Endodermal cell (in vitro differentiated cells): ENCODE data around the gene POU2AF1. TPM values are rescaled to one million over a fixed set of nuclear protein-coding genes. Genes with fewer than 3 reads are reported as not detected.

Experiments
- DNase-seq: peaks from one replicate; pipeline ENCODE4 v3.0.0-alpha.2; 2017
- H3K27ac ChIP-seq: 2 replicates; pipeline ENCODE4 v1.5.1; 2013; ENCODE audit warnings: mild to moderate bottlenecking, low read depth, low read length, moderate library complexity
- H3K27me3 ChIP-seq: 2 replicates; pipeline ENCODE4 v1.6.1; 2013; ENCODE audit warnings: mild to moderate bottlenecking, low read length, moderate library complexity; ENCODE audit not compliant: insufficient read depth, control insufficient read depth, poor library complexity, severe bottlenecking
- H3K36me3 ChIP-seq: 2 replicates; pipeline ENCODE4 v1.7.0; 2013; ENCODE audit warnings: mild to moderate bottlenecking, low read length, moderate library complexity; ENCODE audit not compliant: control insufficient read depth, insufficient read depth
- H3K4me1 ChIP-seq: one replicate; pipeline ENCODE4 v1.7.0; 2013; ENCODE audit warnings: low read length; ENCODE audit not compliant: control insufficient read depth, insufficient read depth
- H3K4me3 ChIP-seq: 2 replicates; pipeline ENCODE4 v1.5.1; 2013; ENCODE audit warnings: mild to moderate bottlenecking, low read length, moderate library complexity
- H3K9ac ChIP-seq: 2 replicates; pipeline ENCODE4 v1.6.1; 2013; ENCODE audit warnings: mild to moderate bottlenecking, low read length, moderate library complexity; ENCODE audit not compliant: poor library complexity, severe bottlenecking; ENCODE audit errors: extremely low read depth
- H3K9me3 ChIP-seq: 2 replicates; pipeline ENCODE4 v1.6.1; 2013; ENCODE audit warnings: mild to moderate bottlenecking, low read length, moderate library complexity; ENCODE audit not compliant: control insufficient read depth
- H3K27ac Mint-ChIP-seq: 2 replicates; pipeline ENCODE4 v1.8.0; 2020; ENCODE audit warnings: mixed read lengths
- H3K27me3 Mint-ChIP-seq: 2 replicates; pipeline ENCODE4 v1.8.0; 2021; ENCODE audit warnings: mild to moderate bottlenecking, mixed read lengths; ENCODE audit not compliant: insufficient read depth
- H3K36me3 Mint-ChIP-seq: 2 replicates; pipeline ENCODE4 v1.8.0; 2020; ENCODE audit warnings: low read depth, mixed read lengths
- H3K4me1 Mint-ChIP-seq: 2 replicates; pipeline ENCODE4 v1.8.0; 2020; ENCODE audit warnings: mixed read lengths
- H3K4me3 Mint-ChIP-seq: 2 replicates; pipeline ENCODE4 v1.8.0; 2020; ENCODE audit warnings: mild to moderate bottlenecking, moderate library complexity, mixed read lengths
- H3K9me3 Mint-ChIP-seq: 2 replicates; pipeline ENCODE4 v1.8.0; 2020; ENCODE audit warnings: mild to moderate bottlenecking, mixed read lengths
- CTCF ChIP-seq: fragments of 200-600 bp; sonication (generic); conservative IDR thresholded peaks from 2 replicates; pipeline ENCODE4 v1.5.0; 2021; ENCODE audit warnings: antibody characterized with exemption, mild to moderate bottlenecking
- WGBS, 2 experiments: methylation state at CpG; one replicate each; pipeline versions ENCODE4 v1.1.5 to v1.1.7; 2013; ENCODE audit warnings: missing lambda C conversion rate in 2 of 2, mixed read lengths in 1 of 2; ENCODE audit not compliant: insufficient coverage in 1 of 2, insufficient read length in 1 of 2; 5-methylcytosine and 5-hydroxymethylcytosine counted together
- total RNA-seq, 2 donors: library from RNA; stranded (reverse); fragmentation: NEBNext Ultra II Directional in 1 of 2; extraction: Animal tissue kit (Norgen Biotek cat#: 25700) in 1 of 2; gene quantifications; 2 replicates in 1 of 2; 3 replicates in 1 of 2; pipeline ENCODE4 v1.2.1, GENCODE V29; 2021

POU2AF1 gene
- total RNA-seq, 2 donors from 2014 or later: 0.46 to 0.77 TPM

GRCh38 chr11:111348147-111348546 lies 30.9 kb downstream of the POU2AF1 start:
- H3K4me3 ChIP-seq: no peak overlapping the region
- Mint-ChIP-seq H3K27ac (no peak overlapping the region), H3K36me3 (no peaks in the 10 kb centered on the region), H3K9me3 (no peaks in the 10 kb centered on the region), H3K4me1 (peaks cover 14% of the 10 kb centered on the region), H3K27me3 (peaks cover 62% of the 10 kb centered on the region), H3K4me3 (no peak overlapping the region)
- no peak for TF ChIP-seq CTCF
- H3K27ac ChIP-seq: no peak overlapping the region
- no peaks in the 10 kb centered on the region for H3K9me3 ChIP-seq
- H3K36me3 ChIP-seq: no peaks in the 10 kb centered on the region
- no peak for DNase-seq
- WGBS, 2 experiments: no CpG with 5 or more reads among the region's 3 CpGs
- H3K4me1 ChIP-seq: no peaks in the 10 kb centered on the region
- H3K9ac ChIP-seq: no peak overlapping the region
- H3K27me3 ChIP-seq: peaks cover 68% of the 10 kb centered on the region

- no peak overlapping the region for H3K27ac ChIP-seq
- Mint-ChIP-seq H3K36me3 (no peaks in the 10 kb centered on the region), H3K27me3 (peaks cover 59% of the 10 kb centered on the region)
Measured at GRCh38 chr11:111347723-111348115, 31.4 kb downstream of the POU2AF1 start.

GRCh38 chr11:111347002-111347722 lies 31.9 kb downstream of the POU2AF1 start:
- Histone ChIP-seq H3K4me3 (no peak overlapping the region), H3K4me1 (no peaks in the 10 kb centered on the region)

More at GRCh38 chr11:111347723-111348115, 31.4 kb downstream of the POU2AF1 start:
- Histone ChIP-seq H3K36me3 (no peaks in the 10 kb centered on the region), H3K9me3 (no peaks in the 10 kb centered on the region), H3K4me1 (no peaks in the 10 kb centered on the region), H3K4me3 (no peak overlapping the region), H3K9ac (no peak overlapping the region), H3K27me3 (peaks cover 68% of the 10 kb centered on the region)
- Mint-ChIP-seq H3K4me1 (peaks cover 14% of the 10 kb centered on the region), H3K4me3 (no peak overlapping the region), H3K9me3 (no peaks in the 10 kb centered on the region), H3K27ac (no peak overlapping the region)
- 95 to 100% methylated on average over 2 to 3 of the region's 3 CpGs for WGBS, 2 experiments
- DNase-seq: peak; percentile 8
- no peak for TF ChIP-seq CTCF

More at GRCh38 chr11:111347002-111347722, 31.9 kb downstream of the POU2AF1 start:
- 92 to 95% methylated on average over 2 to 5 of the region's 6 CpGs for WGBS, 2 experiments
- no peak for TF ChIP-seq CTCF
- Mint-ChIP-seq H3K36me3 (no peaks in the 10 kb centered on the region), H3K4me1 (peaks cover 14% of the 10 kb centered on the region), H3K4me3 (no peak overlapping the region), H3K9me3 (no peaks in the 10 kb centered on the region), H3K27ac (no peak overlapping the region), H3K27me3 (peaks cover 60% of the 10 kb centered on the region)
- Histone ChIP-seq H3K27me3 (peaks cover 68% of the 10 kb centered on the region), H3K9me3 (no peaks in the 10 kb centered on the region), H3K9ac (no peak overlapping the region), H3K36me3 (no peaks in the 10 kb centered on the region), H3K27ac (no peak overlapping the region)
- peak; percentile 9 for DNase-seq
